ENCODE results near the gene F12.

GRCh38 chr5:177382423-177383029 is 26.8 kb downstream of the F12 start:
- TF ChIP-seq MAX (IDR thresholded peaks at IDR 0.05; ENCODE audit: insufficient read depth, insufficient read length) (no peak), FOS (IDR thresholded peaks at IDR 0.05; ENCODE audit: borderline replicate concordance, insufficient read depth, low read length) (no peak), POLR2A (IDR thresholded peaks at IDR 0.05; ENCODE audit: low read depth, low read length) (no peak), POLR2AphosphoS5 (IDR thresholded peaks at IDR 0.05; ENCODE audit: insufficient read depth, low read depth, low read length) (no peak), MYC (IDR thresholded peaks at IDR 0.05; ENCODE audit: low read depth, low read length) (no peak), EZH2 (IDR thresholded peaks at IDR 0.05; ENCODE audit: borderline replicate concordance, low read depth, low read length, severe bottlenecking) (no peak), GATA2 (IDR thresholded peaks at IDR 0.05; ENCODE audit: insufficient read depth, insufficient read length, low read depth, low read length) (no peak)
- TF ChIP-seq, protein P1, sequence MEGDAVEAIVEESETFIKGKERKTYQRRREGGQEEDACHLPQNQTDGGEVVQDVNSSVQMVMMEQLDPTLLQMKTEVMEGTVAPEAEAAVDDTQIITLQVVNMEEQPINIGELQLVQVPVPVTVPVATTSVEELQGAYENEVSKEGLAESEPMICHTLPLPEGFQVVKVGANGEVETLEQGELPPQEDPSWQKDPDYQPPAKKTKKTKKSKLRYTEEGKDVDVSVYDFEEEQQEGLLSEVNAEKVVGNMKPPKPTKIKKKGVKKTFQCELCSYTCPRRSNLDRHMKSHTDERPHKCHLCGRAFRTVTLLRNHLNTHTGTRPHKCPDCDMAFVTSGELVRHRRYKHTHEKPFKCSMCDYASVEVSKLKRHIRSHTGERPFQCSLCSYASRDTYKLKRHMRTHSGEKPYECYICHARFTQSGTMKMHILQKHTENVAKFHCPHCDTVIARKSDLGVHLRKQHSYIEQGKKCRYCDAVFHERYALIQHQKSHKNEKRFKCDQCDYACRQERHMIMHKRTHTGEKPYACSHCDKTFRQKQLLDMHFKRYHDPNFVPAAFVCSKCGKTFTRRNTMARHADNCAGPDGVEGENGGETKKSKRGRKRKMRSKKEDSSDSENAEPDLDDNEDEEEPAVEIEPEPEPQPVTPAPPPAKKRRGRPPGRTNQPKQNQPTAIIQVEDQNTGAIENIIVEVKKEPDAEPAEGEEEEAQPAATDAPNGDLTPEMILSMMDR (IDR thresholded peaks at IDR 0.05; ENCODE audit: extremely low read depth in 1 of 2, insufficient read depth in 1 of 2, low read depth in 1 of 2, low read length in 2 of 2) = peak in 1 of 2 donors; percentile 58
